DND-41 (cell line): ENCODE results near the gene SV2B.

ENCODE experiments used
- ATAC-seq: fragments of 200-7000 bp; cut with Tn5 transposase; 3 replicates; pipeline ENCODE4 v1.9.1; 2021; ENCODE audit warnings: low read depth; ENCODE audit not compliant: insufficient read depth
- DNase-seq: peaks from one replicate; pipeline ENCODE4 v3.0.0-alpha.2; 2020
- H2AFZ ChIP-seq: 2 replicates; pipeline ENCODE4 v1.6.0; 2012; ENCODE audit warnings: low read depth, low read length
- H3K27ac ChIP-seq: 2 replicates; pipeline ENCODE4 v1.5.1; 2012; ENCODE audit warnings: low read length, inconsistent platforms
- H3K27me3 ChIP-seq: fragments of 200-600 bp; sonication (generic); 2 replicates; pipeline ENCODE4 v1.6.0; 2012; ENCODE audit warnings: low read length, mild to moderate bottlenecking, inconsistent platforms; ENCODE audit not compliant: insufficient read depth, poor library complexity
- H3K36me3 ChIP-seq: 2 replicates; pipeline ENCODE4 v1.5.1; 2012; ENCODE audit warnings: low read length, inconsistent platforms; ENCODE audit not compliant: insufficient read depth
- H3K4me1 ChIP-seq: 2 replicates; pipeline ENCODE4 v1.5.1; 2012; ENCODE audit warnings: mild to moderate bottlenecking, low read length; ENCODE audit not compliant: insufficient read depth
- H3K4me2 ChIP-seq: 2 replicates; pipeline ENCODE4 v1.6.0; 2012; ENCODE audit warnings: mild to moderate bottlenecking, moderate library complexity, low read length, inconsistent platforms; ENCODE audit not compliant: insufficient read depth
- H3K4me3 ChIP-seq, 2 experiments: fragments of 200-600 bp in 1 of 2; shearing (Covaris generic) in 1 of 2; 2 replicates each; pipeline ENCODE4 v1.5.1; 2012 to 2016; ENCODE audit warnings: inconsistent platforms in 2 of 2, low read length in 2 of 2, mild to moderate bottlenecking in 2 of 2, low read depth in 1 of 2, moderate library complexity in 1 of 2
- H3K79me2 ChIP-seq: 2 replicates; pipeline ENCODE4 v1.6.0; 2012; ENCODE audit warnings: low read length, inconsistent platforms; ENCODE audit not compliant: insufficient read depth
- H3K9ac ChIP-seq: 2 replicates; pipeline ENCODE4 v1.6.0; 2012; ENCODE audit warnings: low read depth, mild to moderate bottlenecking, inconsistent platforms, low read length, moderate library complexity
- H3K9me3 ChIP-seq: 2 replicates; pipeline ENCODE4 v1.5.1; 2012; ENCODE audit warnings: low read length, moderate library complexity, mild to moderate bottlenecking, inconsistent platforms; ENCODE audit not compliant: insufficient read depth, severe bottlenecking
- H4K20me1 ChIP-seq: 2 replicates; pipeline ENCODE4 v1.6.0; 2012; ENCODE audit warnings: low read length; ENCODE audit not compliant: insufficient read depth
- CTCF ChIP-seq: IDR thresholded peaks from 2 replicates; pipeline ENCODE4 v1.5.1; 2012; ENCODE audit warnings: borderline replicate concordance, low read length, moderate library complexity, mild to moderate bottlenecking; ENCODE audit not compliant: poor library complexity, severe bottlenecking; ENCODE audit errors: extremely low read depth
- EZH2 ChIP-seq: IDR thresholded peaks from 3 replicates; pipeline ENCODE4 v1.6.1; 2012; ENCODE audit warnings: borderline replicate concordance, low read depth, mild to moderate bottlenecking, moderate library complexity, low read length, inconsistent platforms; ENCODE audit not compliant: severe bottlenecking

SV2B gene

GRCh38 chr15:91304210-91304609 is 204.2 kb downstream of the SV2B start:
- Histone ChIP-seq H3K4me3 (no peak overlapping the region), H3K27ac (no peak overlapping the region), H3K9ac (no peak overlapping the region), H3K27me3 (no peaks in the 10 kb centered on the region), H3K9me3 (no peaks in the 10 kb centered on the region), H2AFZ (no peak overlapping the region), H3K4me1 (peaks cover 50% of the 10 kb centered on the region), H3K79me2 (no peaks in the 10 kb centered on the region), H3K36me3 (no peaks in the 10 kb centered on the region), H4K20me1 (no peaks in the 10 kb centered on the region), H3K4me2 (no peak overlapping the region)
- TF ChIP-seq EZH2 (no peak), CTCF (no peak)
- DNase-seq = no peak
- no peak for ATAC-seq

GRCh38 chr15:91304786-91305185 is 204.7 kb downstream of the SV2B start:
- Histone ChIP-seq H3K4me2 (no peak overlapping the region), H3K9ac (no peak overlapping the region), H3K4me1 (peaks cover 56% of the 10 kb centered on the region), H3K27me3 (no peaks in the 10 kb centered on the region), H3K9me3 (no peaks in the 10 kb centered on the region), H3K36me3 (no peaks in the 10 kb centered on the region), H3K4me3 (no peak overlapping the region), H3K27ac (no peak overlapping the region), H2AFZ (no peak overlapping the region), H4K20me1 (no peaks in the 10 kb centered on the region), H3K79me2 (no peaks in the 10 kb centered on the region)
- TF ChIP-seq CTCF (no peak), EZH2 (no peak)
- ATAC-seq (no peak), DNase-seq (no peak)

- DNase-seq (peak; percentile 47), ATAC-seq (peak; percentile 16; the same call in 1 of the 3 replicates)
- Histone ChIP-seq H4K20me1 (no peaks in the 10 kb centered on the region), H3K27ac (no peak overlapping the region), H3K4me2 (no peak overlapping the region), H3K36me3 (no peaks in the 10 kb centered on the region), H3K9ac (no peak overlapping the region), H3K4me3 (no peak overlapping the region), H3K79me2 (no peaks in the 10 kb centered on the region), H3K4me1 (peaks cover 69% of the 10 kb centered on the region), H3K9me3 (no peaks in the 10 kb centered on the region), H2AFZ (no peak overlapping the region), H3K27me3 (no peaks in the 10 kb centered on the region)
- TF ChIP-seq CTCF (no peak), EZH2 (no peak)
Observed at GRCh38 chr15:91306144-91306543, 206.1 kb downstream of the SV2B start.

GRCh38 chr15:91307601-91308000 is 207.5 kb downstream of the SV2B start:
- H3K4me2 ChIP-seq = peak overlapping the region; percentile 48; the same call in 1 of the 2 replicates
- H3K27me3 ChIP-seq = no peaks in the 10 kb centered on the region
- peaks cover 82% of the 10 kb centered on the region for H3K4me1 ChIP-seq

More at GRCh38 chr15:91307601-91308000, 207.5 kb downstream of the SV2B start:
- Histone ChIP-seq H3K36me3 (no peaks in the 10 kb centered on the region), H2AFZ (no peak overlapping the region), H3K9ac (no peak overlapping the region), H3K27ac (peak overlapping the region; percentile 69), H3K9me3 (no peaks in the 10 kb centered on the region), H3K79me2 (no peaks in the 10 kb centered on the region), H3K4me3 (no peak overlapping the region), H4K20me1 (no peaks in the 10 kb centered on the region)
- peak; percentile 60 for DNase-seq
- ATAC-seq = no peak
- no peak for TF ChIP-seq CTCF
- no peak for TF ChIP-seq EZH2
